H1 (cell line): ENCODE data around the gene LRIT2. TPM values are rescaled to one million over a fixed set of nuclear protein-coding genes. Genes with fewer than 3 reads are reported as not detected.

ENCODE experiments used
- CTCF ChIA-PET: fragments of 300-600 bp; sonication (Branson Sonifier 250); formaldehyde crosslinking; loops from one replicate; lab custom pipeline; 2021; ENCODE audit not compliant: partially characterized antibody; lab: Charles Lee
- POLR2A ChIA-PET: fragments of 300-600 bp; sonication (Branson Sonifier 250); formaldehyde crosslinking; loops from one replicate; lab custom pipeline; 2021; ENCODE audit warnings: inconsistent platforms; ENCODE audit not compliant: partially characterized antibody; lab: Charles Lee
- DNase-seq, 2 experiments: peaks; one replicate each; pipeline versions ENCODE4 v3.0.0 to v3.0.0-alpha.2; 2010 to 2022; ENCODE audit warnings: low spot score in 2 of 2, low read depth in 1 of 2, mixed read lengths in 1 of 2
- FAIRE-seq: peaks from 2 replicates; lab custom pipeline; 2011; peaks lifted over from hg19 to GRCh38; lab: Jason Lieb, UNC
- H2AFZ ChIP-seq: 2 replicates; pipeline ENCODE4 v1.8.1; 2012; ENCODE audit warnings: low read length, inconsistent platforms
- H2AK5ac ChIP-seq: 2 replicates; pipeline ENCODE4 v1.6.1; 2013; ENCODE audit warnings: low read depth, low read length
- H2BK120ac ChIP-seq: replicated peaks from 2 replicates; pipeline ENCODE3; 2013; ENCODE audit warnings: low read depth, low read length, inconsistent platforms
- H2BK12ac ChIP-seq: 2 replicates; pipeline ENCODE4 v1.6.1; 2013; ENCODE audit warnings: low read depth, low read length
- H2BK15ac ChIP-seq: 2 replicates; pipeline ENCODE4 v1.6.1; 2013; ENCODE audit warnings: low read length
- H2BK20ac ChIP-seq: 2 replicates; pipeline ENCODE4 v1.6.1; 2013; ENCODE audit warnings: low read length
- H2BK5ac ChIP-seq: 2 replicates; pipeline ENCODE4 v1.6.1; 2013; ENCODE audit warnings: low read depth, low read length
- H3K14ac ChIP-seq: 2 replicates; pipeline ENCODE4 v1.6.1; 2013; ENCODE audit warnings: inconsistent platforms; ENCODE audit not compliant: insufficient read length
- H3K18ac ChIP-seq: 2 replicates; pipeline ENCODE4 v1.6.1; 2013; ENCODE audit warnings: low read length; ENCODE audit errors: extremely low read depth
- H3K23ac ChIP-seq: 2 replicates; pipeline ENCODE4 v1.6.1; 2013; ENCODE audit warnings: inconsistent platforms; ENCODE audit not compliant: insufficient read length
- H3K23me2 ChIP-seq: 2 replicates; pipeline ENCODE4 v1.6.1; 2013; ENCODE audit warnings: low read depth, low read length
- H3K27ac ChIP-seq: 2 replicates; pipeline ENCODE4 v1.6.1; 2011; ENCODE audit warnings: low read depth, low read length, inconsistent platforms
- H3K27me3 ChIP-seq, 4 experiments: replicated peaks in 1 of 4; 1 replicate in 1 of 4; 2 replicates in 3 of 4; pipeline versions ENCODE4 v1.6.1 to v1.8.1; 2011 to 2013; ENCODE audit warnings: low read length in 3 of 4, mild to moderate bottlenecking in 3 of 4, inconsistent platforms in 2 of 4, mixed read lengths in 2 of 4, moderate library complexity in 1 of 4; ENCODE audit not compliant: control insufficient read depth in 3 of 4, insufficient read depth in 3 of 4; ENCODE audit errors: extremely low read depth in 1 of 4
- H3K36me3 ChIP-seq, 4 experiments: 2 replicates each; pipeline versions ENCODE4 v1.6.1 to v1.8.1; 2011 to 2013; ENCODE audit warnings: mild to moderate bottlenecking in 4 of 4, low read length in 3 of 4, moderate library complexity in 2 of 4, control low read depth in 1 of 4, inconsistent platforms in 1 of 4; ENCODE audit not compliant: insufficient read depth in 4 of 4, control insufficient read depth in 2 of 4
- H3K4ac ChIP-seq: replicated peaks from 2 replicates; pipeline ENCODE3; 2013; ENCODE audit warnings: low read length, low read depth, mixed read lengths, inconsistent platforms; ENCODE audit not compliant: insufficient read length
- H3K4me1 ChIP-seq, 4 experiments: replicated peaks in 1 of 4; 1 replicate in 1 of 4; 2 replicates in 3 of 4; pipeline versions ENCODE4 v1.6.1 to v1.8.1; 2011 to 2013; ENCODE audit warnings: low read length in 3 of 4, inconsistent platforms in 2 of 4, mixed read lengths in 1 of 4; ENCODE audit not compliant: insufficient read depth in 4 of 4, control insufficient read depth in 3 of 4
- H3K4me2 ChIP-seq, 2 experiments: 2 replicates each; pipeline versions ENCODE4 v1.6.1 to v1.8.1; 2011 to 2013; ENCODE audit warnings: low read depth in 2 of 2, low read length in 2 of 2, control low read depth in 1 of 2, inconsistent platforms in 1 of 2, mild to moderate bottlenecking in 1 of 2; ENCODE audit not compliant: insufficient read depth in 1 of 2
- H3K4me3 ChIP-seq, 4 experiments: fragments of 200-600, 300-600 bp in 1 of 4; sonication (generic), shearing (Covaris generic), sonication (Bioruptor Twin) in 1 of 4; 2 replicates each; pipeline versions ENCODE4 v1.5.1 to v1.8.1; 2011 to 2016; ENCODE audit warnings: low read length in 4 of 4, low read depth in 3 of 4, control low read depth in 2 of 4, inconsistent platforms in 2 of 4, mild to moderate bottlenecking in 2 of 4, mixed read lengths in 1 of 4, moderate library complexity in 1 of 4; ENCODE audit not compliant: insufficient read depth in 2 of 4; ENCODE audit errors: extremely low read depth in 1 of 4
- H3K56ac ChIP-seq: replicated peaks from 2 replicates; pipeline ENCODE3; 2013; ENCODE audit warnings: low read depth, mild to moderate bottlenecking, mixed read lengths, low read length, inconsistent platforms; ENCODE audit not compliant: insufficient read length
- H3K79me1 ChIP-seq: 2 replicates; pipeline ENCODE4 v1.6.1; 2013; ENCODE audit warnings: low read depth, low read length, control low read depth
- H3K79me2 ChIP-seq, 2 experiments: 2 replicates each; pipeline versions ENCODE4 v1.6.1 to v1.8.1; 2012 to 2013; ENCODE audit warnings: low read length in 2 of 2, mild to moderate bottlenecking in 2 of 2, inconsistent platforms in 1 of 2; ENCODE audit not compliant: insufficient read depth in 2 of 2, control insufficient read depth in 1 of 2
- H3K9ac ChIP-seq, 4 experiments: replicated peaks in 1 of 4; 1 replicate in 1 of 4; 2 replicates in 3 of 4; pipeline versions ENCODE4 v1.6.1 to v1.8.1; 2011 to 2013; ENCODE audit warnings: low read depth in 3 of 4, low read length in 3 of 4, control low read depth in 2 of 4, mild to moderate bottlenecking in 2 of 4, moderate library complexity in 2 of 4, inconsistent platforms in 1 of 4; ENCODE audit errors: extremely low read depth in 1 of 4
- H3K9me3 ChIP-seq, 2 experiments: 2 replicates each; pipeline versions ENCODE4 v1.6.1 to v1.8.1; 2012 to 2013; ENCODE audit warnings: mild to moderate bottlenecking in 2 of 2, moderate library complexity in 2 of 2, control low read depth in 1 of 2, inconsistent platforms in 1 of 2, low read depth in 1 of 2, low read length in 1 of 2, mixed read lengths in 1 of 2; ENCODE audit not compliant: insufficient read depth in 2 of 2
- H4K20me1 ChIP-seq, 2 experiments: replicated peaks in 1 of 2; 2 replicates each; pipeline versions ENCODE3 to v1.8.1; 2011 to 2013; ENCODE audit warnings: inconsistent platforms in 2 of 2, low read length in 2 of 2, mild to moderate bottlenecking in 1 of 2; ENCODE audit not compliant: insufficient read depth in 2 of 2, control insufficient read depth in 1 of 2
- H4K5ac ChIP-seq: 2 replicates; pipeline ENCODE4 v1.6.1; 2013; ENCODE audit warnings: low read length, low read depth, mixed read lengths, inconsistent platforms; ENCODE audit not compliant: insufficient read length
- H4K8ac ChIP-seq: 2 replicates; pipeline ENCODE4 v1.8.0; 2013; ENCODE audit warnings: mild to moderate bottlenecking, moderate library complexity, low read length, inconsistent platforms; ENCODE audit not compliant: insufficient read depth; ENCODE audit errors: extremely low read depth
- H4K91ac ChIP-seq: replicated peaks from 2 replicates; pipeline ENCODE3; 2013; ENCODE audit warnings: low read length, mixed read lengths, inconsistent platforms; ENCODE audit not compliant: insufficient read length
- HDAC6 ChIP-seq: IDR thresholded peaks from one replicate; pipeline ENCODE4 v1.7.1; 2012; ENCODE audit warnings: low read depth, mild to moderate bottlenecking, inconsistent platforms, low read length, moderate library complexity
- WGBS, 2 experiments: shearing (Covaris generic) in 1 of 2; methylation state at CpG; one replicate each; pipeline versions ENCODE4 v1.1.6 to v1.1.7; 2013 to 2015; ENCODE audit warnings: low lambda C conversion rate in 2 of 2, mixed read lengths in 2 of 2, inconsistent platforms in 1 of 2, low coverage in 1 of 2, missing lambda C conversion rate in 1 of 2; ENCODE audit not compliant: insufficient replicate concordance in 2 of 2, insufficient coverage in 1 of 2, insufficient read length in 1 of 2; ENCODE audit errors: extremely low coverage in 1 of 2, missing lambda C conversion rate in 1 of 2; 5-methylcytosine and 5-hydroxymethylcytosine counted together
- polyA plus RNA-seq, 7 experiments: library from polyadenylated mRNA; depleted of rRNA in 3 of 7; stranded (reverse) in 5 of 7; unstranded in 2 of 7; fragments of >200 nt in 5 of 7; fragments of 200-250 nt in 2 of 7; gene quantifications; 1 replicate in 5 of 7; 2 replicates in 1 of 7; 4 replicates in 1 of 7; pipeline versions ENCODE4 v1.2.1 to v1.2.3, GENCODE V29; 2011 to 2013; ENCODE audit warnings: missing spikeins in 2 of 7, mixed read lengths in 2 of 7
- total RNA-seq: library from RNA; stranded (reverse); fragmentation: NEBNext Ultra II Directional; extraction: Animal tissue kit (Norgen Biotek cat#: 25700); gene quantifications from 2 replicates; pipeline ENCODE4 v1.2.1, GENCODE V29; 2021

LRIT2 gene
- total and polyA plus RNA-seq, 2 of the 8 experiments (the other 6 are each of a cell fraction or from before 2014, with no cell fraction given) = not detected

- no peaks in the 10 kb centered on the region for H3K79me2 ChIP-seq
- H3K4me1 ChIP-seq = no peaks in the 10 kb centered on the region
- H3K9ac ChIP-seq = no peak overlapping the region
- ChIA-PET POLR2A (no interaction called here), CTCF (interaction anchor here (0.6 to 10.8 kb wide), 32 partner anchors 9 to 632 kb away, joined by 3 to 248 read pairs (median 6); partner anchors contain the start of genes CDHR1, GHITM, LRIT2 and RGR)
- DNase-seq = no peak
- no peak overlapping the region for H3K18ac ChIP-seq
- no peak overlapping the region for H4K5ac ChIP-seq
- no peak for FAIRE-seq
- H3K56ac ChIP-seq = no peak overlapping the region
- H3K36me3 ChIP-seq = no peaks in the 10 kb centered on the region
- H3K27me3 ChIP-seq = no peaks in the 10 kb centered on the region
- H3K9me3 ChIP-seq = no peaks in the 10 kb centered on the region
- peaks cover 0 to 4% of the 10 kb centered on the region in 2 experiments for H4K20me1 ChIP-seq
- 83% methylated on average over 6 of the region's 6 CpGs; no CpG with 5 or more reads in 1 of the 2 experiments for WGBS, 2 experiments
- no peak overlapping the region for H2BK15ac ChIP-seq
- H3K27ac ChIP-seq = no peak overlapping the region
- no peak overlapping the region for H3K4me2 ChIP-seq
- no peak overlapping the region for H4K91ac ChIP-seq
- no peak overlapping the region for H3K23ac ChIP-seq
- no peak overlapping the region for H3K4me3 ChIP-seq
- no peak for TF ChIP-seq HDAC6
- no peak overlapping the region for H2BK12ac ChIP-seq
- H4K8ac ChIP-seq = no peak overlapping the region
- H3K23me2 ChIP-seq = no peaks in the 10 kb centered on the region
- H2BK5ac ChIP-seq = no peak overlapping the region
- no peak overlapping the region for H2AK5ac ChIP-seq
- no peak overlapping the region for H2BK20ac ChIP-seq
- H3K79me1 ChIP-seq = no peaks in the 10 kb centered on the region
- H2BK120ac ChIP-seq = no peak overlapping the region
- no peak overlapping the region for H3K4ac ChIP-seq
- no peak overlapping the region for H3K14ac ChIP-seq
- H2AFZ ChIP-seq = no peak overlapping the region
Observed at GRCh38 chr10:84205853-84206525, 19.4 kb downstream of the LRIT2 start.
